HG02571 (cell line): Measurements from ENCODE around the gene WFDC12.

Experiments
- ATAC-seq: cut with Tn5 transposase; IDR thresholded peaks from one replicate; pipeline ENCODE4 v1.9.1; 2021; ENCODE audit warnings: mild to moderate bottlenecking, moderate library complexity; ENCODE audit not compliant: unreplicated experiment

Gene WFDC12

GRCh38 chr20:45094201-45094600, 30.1 kb downstream of the WFDC12 start:
- ATAC-seq = no peak

GRCh38 chr20:45092898-45093297, 31.4 kb downstream of the WFDC12 start:
- no peak for ATAC-seq

DNA sequence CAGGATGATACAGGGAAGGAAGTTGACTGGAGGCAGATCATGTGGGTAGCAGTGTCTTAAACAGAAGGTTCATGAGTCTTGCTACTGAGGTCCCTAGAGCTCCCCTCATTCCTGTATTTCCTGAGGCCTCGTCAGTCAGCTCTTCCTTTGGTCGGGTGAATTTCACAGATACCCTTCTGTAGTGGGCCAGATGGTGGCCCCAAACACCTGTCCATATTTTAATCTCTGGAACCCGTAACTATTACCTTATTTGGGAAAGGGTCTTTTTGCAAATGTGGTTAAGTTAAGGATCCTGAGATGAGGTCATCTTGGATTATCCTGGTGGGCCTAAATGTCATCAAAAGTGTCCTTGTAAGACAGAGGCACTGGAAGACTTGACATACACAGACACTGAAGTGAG, 32.9 kb downstream of the WFDC12 start:
- ATAC-seq = no peak

DNA sequence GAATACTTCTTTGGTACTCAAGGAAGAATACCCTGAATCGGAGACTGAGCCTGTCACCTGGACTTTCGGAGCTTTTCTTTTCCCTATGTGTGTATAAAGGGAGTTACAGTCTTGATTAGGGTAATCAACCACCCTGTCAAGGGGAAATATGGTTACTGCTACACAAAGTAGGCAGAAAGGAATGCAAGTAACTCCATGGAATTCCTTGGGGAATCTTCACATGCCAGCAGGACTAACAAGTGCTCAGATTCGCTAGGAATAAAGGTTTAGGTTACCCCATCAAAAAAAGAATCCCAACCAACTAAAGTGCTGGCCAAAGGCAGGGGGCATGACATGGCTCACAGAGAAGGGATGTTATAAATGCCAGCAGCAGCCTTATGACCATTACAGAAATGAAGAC, 33.8 kb downstream of the WFDC12 start:
- no peak for ATAC-seq

- no peak for ATAC-seq
Observed at GRCh38 chr20:45088247-45088646, 36.0 kb downstream of the WFDC12 start.

- ATAC-seq = no peak
Observed at GRCh38 chr20:45087814-45088213, 36.5 kb downstream of the WFDC12 start.

- no peak for ATAC-seq
Observed at GRCh38 chr20:45087097-45087790, 37.0 kb downstream of the WFDC12 start.

DNA sequence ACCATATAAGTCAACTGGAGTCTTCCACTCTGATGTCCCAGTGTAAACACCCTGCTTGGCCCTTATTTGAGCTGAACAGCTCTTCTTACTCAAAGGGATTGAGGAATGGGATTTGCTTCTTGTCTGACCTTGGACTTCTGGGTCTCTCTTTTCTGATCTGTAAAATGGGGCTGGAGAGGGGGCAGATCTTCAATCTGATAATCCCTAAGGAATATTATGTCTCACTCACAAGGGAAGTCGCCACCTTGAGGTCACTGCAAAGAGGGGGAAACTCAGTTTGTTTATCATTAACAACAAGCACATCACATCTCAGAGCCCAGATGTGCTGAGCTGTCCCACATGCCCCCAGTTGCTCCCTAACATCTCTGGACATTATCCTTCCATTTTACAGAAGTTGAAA, 38.4 kb downstream of the WFDC12 start:
- ATAC-seq = no peak

DNA sequence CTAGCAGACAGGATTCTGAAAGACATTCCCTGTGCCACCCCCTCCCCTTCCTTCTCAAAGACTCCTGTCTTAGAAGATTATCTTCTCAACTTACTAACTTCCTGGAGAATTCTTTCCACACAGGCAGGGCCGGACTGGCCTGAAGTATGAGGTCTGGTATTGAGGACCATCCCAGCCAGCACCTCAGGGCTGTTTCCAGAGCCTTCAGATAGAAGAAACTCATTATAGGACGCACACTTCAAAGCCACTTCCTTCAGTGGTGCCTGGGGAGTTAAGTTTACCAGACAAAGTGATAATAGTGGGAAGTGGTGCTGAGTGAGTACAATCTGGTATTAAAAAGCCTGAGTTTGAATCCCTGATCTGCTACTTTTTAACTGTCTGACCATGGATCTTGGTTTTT, 39.0 kb downstream of the WFDC12 start:
- no peak for ATAC-seq

- no peak for ATAC-seq
Observed at GRCh38 chr20:45083127-45083526, 41.1 kb downstream of the WFDC12 start.

GRCh38 chr20:45082468-45082867, 41.8 kb downstream of the WFDC12 start:
- no peak for ATAC-seq

DNA sequence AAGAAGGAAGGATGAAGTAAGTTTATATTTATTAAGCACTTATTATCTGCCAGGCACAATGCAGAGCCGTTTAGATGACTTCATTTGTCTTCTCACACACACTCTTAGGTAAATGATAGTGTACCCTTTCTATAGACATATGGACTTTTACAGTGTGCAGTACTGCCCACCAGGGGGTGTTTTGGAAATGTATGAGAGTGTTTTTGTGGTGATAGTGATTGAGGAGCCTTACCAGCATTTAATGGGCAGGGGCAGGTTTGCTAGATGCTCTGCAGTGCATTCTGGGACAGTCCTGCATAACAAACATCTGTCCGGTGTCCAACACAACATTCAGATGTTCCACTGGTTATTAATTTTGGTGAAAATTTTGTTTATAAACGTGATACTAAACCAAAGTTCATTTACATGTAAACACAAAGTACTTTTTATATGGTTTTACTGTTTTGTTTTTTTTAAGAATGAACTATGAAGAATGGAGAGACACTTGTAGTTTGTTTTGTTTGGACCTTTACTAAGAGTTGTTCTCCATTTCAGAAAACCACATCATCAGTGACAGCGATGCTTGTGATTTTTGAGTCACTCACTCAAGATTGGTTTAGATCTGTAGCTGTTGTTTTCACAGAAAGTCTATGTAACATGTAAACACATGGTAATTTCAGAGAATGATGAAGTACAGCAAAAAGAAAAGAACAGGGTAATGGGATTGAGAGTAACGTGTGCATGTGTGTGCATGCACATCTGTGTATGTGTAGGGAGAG, 43.2 kb downstream of the WFDC12 start:
- no peak for ATAC-seq

- ATAC-seq = no peak
Observed at GRCh38 chr20:45077559-45077958, 46.7 kb downstream of the WFDC12 start.
